Liver (tissue), 9 donors: Measurements from ENCODE around the gene PKIG. TPM values are rescaled to one million over a fixed set of nuclear protein-coding genes. Genes with fewer than 3 reads are reported as not detected.

Source experiments
- DNase-seq: peaks from one replicate; pipeline ENCODE4 v3.0.0-alpha.2; 2017; ENCODE audit warnings: low spot score
- H3K27ac ChIP-seq, 2 donors: one replicate each; pipeline ENCODE4 v1.7.0; 2013; ENCODE audit warnings: inconsistent platforms in 2 of 2, low read length in 2 of 2, control low read depth in 1 of 2, low read depth in 1 of 2, mild to moderate bottlenecking in 1 of 2
- H3K27me3 ChIP-seq, 4 donors: one replicate each; pipeline versions ENCODE4 v1.6.1 to v1.7.0; 2013; ENCODE audit warnings: low read length in 3 of 4, inconsistent platforms in 1 of 4, mild to moderate bottlenecking in 1 of 4, moderate library complexity in 1 of 4; ENCODE audit not compliant: control insufficient read depth in 4 of 4, insufficient read depth in 4 of 4
- H3K36me3 ChIP-seq, 4 donors: one replicate each; pipeline versions ENCODE4 v1.6.1 to v1.7.0; 2013; ENCODE audit warnings: low read length in 3 of 4, mild to moderate bottlenecking in 3 of 4, low read depth in 1 of 4, moderate library complexity in 1 of 4; ENCODE audit not compliant: control insufficient read depth in 4 of 4, insufficient read depth in 3 of 4
- H3K4me1 ChIP-seq, 4 donors: one replicate each; pipeline versions ENCODE4 v1.6.1 to v1.7.0; 2013; ENCODE audit warnings: low read length in 3 of 4, mild to moderate bottlenecking in 3 of 4, moderate library complexity in 1 of 4; ENCODE audit not compliant: control insufficient read depth in 4 of 4, insufficient read depth in 4 of 4
- H3K4me3 ChIP-seq, 3 donors: one replicate each; pipeline versions ENCODE4 v1.6.1 to v1.7.0; 2013; ENCODE audit warnings: low read length in 3 of 3, control low read depth in 1 of 3, low read depth in 1 of 3, mild to moderate bottlenecking in 1 of 3
- H3K9ac ChIP-seq, 2 donors: one replicate each; pipeline ENCODE4 v1.7.0; 2013; ENCODE audit warnings: low read length in 2 of 2, mild to moderate bottlenecking in 2 of 2, moderate library complexity in 2 of 2, control low read depth in 1 of 2, low read depth in 1 of 2
- H3K9me3 ChIP-seq, 4 donors: one replicate each; pipeline versions ENCODE4 v1.6.1 to v1.7.0; 2013; ENCODE audit warnings: low read length in 3 of 4; ENCODE audit not compliant: control insufficient read depth in 4 of 4
- ATF3 ChIP-seq: IDR thresholded peaks from 2 replicates; pipeline ENCODE4 v1.6.1; 2016; ENCODE audit warnings: antibody characterized with exemption
- CTCF ChIP-seq: fragments of 150-350 bp; IDR thresholded peaks from 2 replicates; pipeline ENCODE4 v1.5.1; 2017; ENCODE audit warnings: improper control_type of control experiment, low read depth, low read length; ENCODE audit not compliant: missing input control
- EGR1 ChIP-seq, 2 donors: IDR thresholded peaks; 2 replicates each; pipeline ENCODE4 v1.6.1; 2016 to 2018; ENCODE audit warnings: antibody characterized with exemption in 2 of 2, low read depth in 2 of 2
- FOXA1 ChIP-seq: IDR thresholded peaks from 2 replicates; pipeline ENCODE4 v1.6.1; 2016; ENCODE audit warnings: antibody characterized with exemption
- FOXA2 ChIP-seq: IDR thresholded peaks from 2 replicates; pipeline ENCODE4 v1.6.1; 2016; ENCODE audit warnings: antibody characterized with exemption
- GABPA ChIP-seq, 2 donors: IDR thresholded peaks in 1 of 2; conservative IDR thresholded peaks in 1 of 2; 2 replicates each; pipeline ENCODE4 v1.6.1; 2016; ENCODE audit warnings: antibody characterized with exemption in 2 of 2, mild to moderate bottlenecking in 1 of 2, moderate library complexity in 1 of 2
- HNF4G ChIP-seq: IDR thresholded peaks from 2 replicates; pipeline ENCODE4 v1.6.1; 2016; ENCODE audit warnings: antibody characterized with exemption
- JUND ChIP-seq, 2 donors: IDR thresholded peaks; 2 replicates each; pipeline ENCODE4 v1.6.1; 2016; ENCODE audit warnings: antibody characterized with exemption in 2 of 2
- NR2F2 ChIP-seq: IDR thresholded peaks from 2 replicates; pipeline ENCODE4 v1.6.1; 2016; ENCODE audit warnings: antibody characterized with exemption
- RAD21 ChIP-seq, 2 donors: IDR thresholded peaks; 2 replicates each; pipeline ENCODE4 v1.6.1; 2016; ENCODE audit warnings: antibody characterized with exemption in 2 of 2, mild to moderate bottlenecking in 2 of 2
- REST ChIP-seq: IDR thresholded peaks from 2 replicates; pipeline ENCODE4 v1.6.1; 2016; ENCODE audit warnings: antibody characterized with exemption, mild to moderate bottlenecking
- RXRA ChIP-seq, 2 donors: IDR thresholded peaks; 2 replicates each; pipeline ENCODE4 v1.6.1; 2017 to 2018; ENCODE audit warnings: antibody characterized with exemption in 2 of 2, mild to moderate bottlenecking in 1 of 2
- TAF1 ChIP-seq: conservative IDR thresholded peaks from 2 replicates; pipeline ENCODE4 v1.6.1; 2016; ENCODE audit warnings: antibody characterized with exemption, mild to moderate bottlenecking
- YY1 ChIP-seq: IDR thresholded peaks from 2 replicates; pipeline ENCODE4 v1.6.1; 2016; ENCODE audit warnings: antibody characterized with exemption, mild to moderate bottlenecking
- ZBTB33 ChIP-seq: IDR thresholded peaks from 2 replicates; pipeline ENCODE4 v1.6.1; 2016; ENCODE audit warnings: antibody characterized with exemption
- WGBS: extraction: QIAGEN DNeasy Blood & Tissue Kit; methylation state at CpG from one replicate; pipeline ENCODE4 v1.1.7; 2013; 5-methylcytosine and 5-hydroxymethylcytosine counted together
- polyA plus RNA-seq, 2 donors: library from polyadenylated mRNA; stranded (reverse) in 1 of 2; unstranded in 1 of 2; fragments of 200-250 nt in 1 of 2; fragments of >200 nt in 1 of 2; fragmentation: Nextera tagmentation in 1 of 2; extraction: Ambion mirVana in 1 of 2; gene quantifications; one replicate each; pipeline versions ENCODE4 v1.2.1 to v1.2.3, GENCODE V29; 2013 to 2015
- total RNA-seq, 2 donors: library from RNA; depleted of rRNA; stranded (reverse); fragments of >200 nt; gene quantifications; one replicate each; pipeline ENCODE4 v1.2.3, GENCODE V29; 2014
- donor health status: healthy.
- donor health status: healthy.
- donor health status: healthy.
- donor health status: healthy.
- donor health status: healthy.

Gene PKIG
- total and polyA plus RNA-seq, 4 donors = 10.6 to 24.3 (median 23.4) TPM

- H3K9me3 ChIP-seq = no peaks in the 10 kb centered on the region
- H3K36me3 ChIP-seq = peaks cover 0 to 17% (median 4%) of the 10 kb centered on the region in 4 donors
- WGBS = 94% methylated on average over 5 of the region's 5 CpGs
- DNase-seq = no peak
- H3K27me3 ChIP-seq = no peaks in the 10 kb centered on the region
- TF ChIP-seq FOXA2 (no peak), ZBTB33 (no peak), JUND (IDR thresholded peaks at IDR 0.05) (no peak), FOXA1 (no peak), EGR1 (IDR thresholded peaks at IDR 0.05; ENCODE audit: low read depth in 2 of 2) (no peak), GABPA (IDR thresholded peaks at IDR 0.05 in 1 of 2, conservative IDR thresholded peaks at IDR 0.05 in 1 of 2) (no peak), YY1 (no peak), CTCF (no peak), RXRA (IDR thresholded peaks at IDR 0.05) (no peak), NR2F2 (no peak), TAF1 (no peak), ATF3 (no peak), HNF4G (no peak)
- H3K4me1 ChIP-seq = peaks cover 2 to 26% (median 24%) of the 10 kb centered on the region in 4 donors
- H3K27ac ChIP-seq = no peak overlapping the region
- H3K9ac ChIP-seq = no peak overlapping the region
- H3K4me3 ChIP-seq = no peak overlapping the region
These were observed 31.2 kb downstream of the PKIG start for GRCh38 chr20:44613575-44613974.

GRCh38 chr20:44614525-44614924, 32.1 kb downstream of the PKIG start:
- Histone ChIP-seq H3K36me3 (peaks cover 0 to 25% (median 5%) of the 10 kb centered on the region in 4 donors), H3K9me3 (no peaks in the 10 kb centered on the region), H3K27me3 (no peaks in the 10 kb centered on the region), H3K9ac (no peak overlapping the region), H3K4me1 (peaks cover 2 to 18% (median 16%) of the 10 kb centered on the region in 4 donors), H3K27ac (no peak overlapping the region), H3K4me3 (no peak overlapping the region)
- 85% methylated on average over 14 of the region's 14 CpGs for WGBS
- TF ChIP-seq RAD21 (IDR thresholded peaks at IDR 0.05) (no peak), REST (no peak)
- DNase-seq = no peak
